Ectodermal cell (in vitro differentiated cells): ENCODE data around the gene TBX20. TPM values are rescaled to one million over a fixed set of nuclear protein-coding genes. Genes with fewer than 3 reads are reported as not detected.
A peak's percentile ranks its signal among the peaks of the same experiment; 100 is the strongest.

Source experiments
- H3K27ac ChIP-seq: 2 replicates; pipeline ENCODE4 v1.7.0; 2013; ENCODE audit warnings: mild to moderate bottlenecking, low read depth, low read length; ENCODE audit not compliant: insufficient read depth, poor library complexity, severe bottlenecking
- H3K27me3 ChIP-seq: 2 replicates; pipeline ENCODE4 v1.7.0; 2013; ENCODE audit warnings: mild to moderate bottlenecking, low read length; ENCODE audit not compliant: insufficient read depth, control insufficient read depth, poor library complexity, severe bottlenecking
- H3K36me3 ChIP-seq: one replicate; pipeline ENCODE4 v1.7.0; 2013; ENCODE audit warnings: low read length; ENCODE audit not compliant: control insufficient read depth, insufficient read depth
- H3K4me1 ChIP-seq: one replicate; pipeline ENCODE4 v1.7.0; 2013; ENCODE audit warnings: low read length; ENCODE audit not compliant: control insufficient read depth, insufficient read depth
- H3K4me3 ChIP-seq: 2 replicates; pipeline ENCODE4 v1.7.0; 2013; ENCODE audit warnings: low read depth, low read length, control low read depth; ENCODE audit not compliant: insufficient read depth
- H3K9me3 ChIP-seq: 2 replicates; pipeline ENCODE4 v1.7.0; 2013; ENCODE audit warnings: mild to moderate bottlenecking, low read length, moderate library complexity; ENCODE audit not compliant: control insufficient read depth
- WGBS, 2 experiments: methylation state at CpG; one replicate each; pipeline ENCODE4 v1.1.7; 2013; ENCODE audit warnings: missing lambda C conversion rate in 2 of 2; 5-methylcytosine and 5-hydroxymethylcytosine counted together
- polyA plus RNA-seq, 4 experiments: library from polyadenylated mRNA; stranded (reverse); fragments of 50-300 nt; gene quantifications; one replicate each; pipeline ENCODE4 v1.2.3, GENCODE V29; 2013

Gene TBX20, protein sequence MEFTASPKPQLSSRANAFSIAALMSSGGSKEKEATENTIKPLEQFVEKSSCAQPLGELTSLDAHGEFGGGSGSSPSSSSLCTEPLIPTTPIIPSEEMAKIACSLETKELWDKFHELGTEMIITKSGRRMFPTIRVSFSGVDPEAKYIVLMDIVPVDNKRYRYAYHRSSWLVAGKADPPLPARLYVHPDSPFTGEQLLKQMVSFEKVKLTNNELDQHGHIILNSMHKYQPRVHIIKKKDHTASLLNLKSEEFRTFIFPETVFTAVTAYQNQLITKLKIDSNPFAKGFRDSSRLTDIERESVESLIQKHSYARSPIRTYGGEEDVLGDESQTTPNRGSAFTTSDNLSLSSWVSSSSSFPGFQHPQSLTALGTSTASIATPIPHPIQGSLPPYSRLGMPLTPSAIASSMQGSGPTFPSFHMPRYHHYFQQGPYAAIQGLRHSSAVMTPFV
- polyA plus RNA-seq (2013, experiment 1 of 4), result 0.30 TPM
- polyA plus RNA-seq (2013, experiment 2 of 4), result not detected
- 0.43 TPM for polyA plus RNA-seq (2013, experiment 3 of 4)
- 0.28 TPM for polyA plus RNA-seq (2013, experiment 4 of 4)

GRCh38 chr7:35253710-35254495 is at the start of gene TBX20:
TSS of gene TBX20 (minus strand) at chr7:35254100. CDS start at chr7:35253620, 480 bp downstream.
- H3K4me1 ChIP-seq, result peaks cover 13% of the 10 kb centered on the region
- H3K4me3 ChIP-seq, result peak within 1 kb of the TSS; percentile 36
- peaks cover 100% of the 10 kb centered on the region for H3K27me3 ChIP-seq
- H3K36me3 ChIP-seq, result no peaks in the 10 kb centered on the region
- 0% methylated on average over 76 of the region's 76 CpGs for WGBS, 2 experiments
- H3K9me3 ChIP-seq, result no peaks in the 10 kb centered on the region
- no peak within 1 kb of the TSS for H3K27ac ChIP-seq

GRCh38 chr7:35289376-35289775 is 35.5 kb upstream of the TBX20 start:
- no peaks in the 10 kb centered on the region for H3K4me1 ChIP-seq
- H3K4me3 ChIP-seq, result no peak overlapping the region
- WGBS, 2 experiments, result 91 to 94% methylated on average over 6 of the region's 6 CpGs
- H3K27ac ChIP-seq, result no peak overlapping the region
- no peaks in the 10 kb centered on the region for H3K27me3 ChIP-seq
- H3K36me3 ChIP-seq, result no peaks in the 10 kb centered on the region
- H3K9me3 ChIP-seq, result no peaks in the 10 kb centered on the region

- Histone ChIP-seq H3K4me3 (no peak overlapping the region), H3K27ac (no peak overlapping the region)
- WGBS, 2 experiments, result 93 to 98% methylated on average over 3 of the region's 3 CpGs
These were observed 33.1 kb upstream of the TBX20 start for GRCh38 chr7:35286986-35287385.

DNA sequence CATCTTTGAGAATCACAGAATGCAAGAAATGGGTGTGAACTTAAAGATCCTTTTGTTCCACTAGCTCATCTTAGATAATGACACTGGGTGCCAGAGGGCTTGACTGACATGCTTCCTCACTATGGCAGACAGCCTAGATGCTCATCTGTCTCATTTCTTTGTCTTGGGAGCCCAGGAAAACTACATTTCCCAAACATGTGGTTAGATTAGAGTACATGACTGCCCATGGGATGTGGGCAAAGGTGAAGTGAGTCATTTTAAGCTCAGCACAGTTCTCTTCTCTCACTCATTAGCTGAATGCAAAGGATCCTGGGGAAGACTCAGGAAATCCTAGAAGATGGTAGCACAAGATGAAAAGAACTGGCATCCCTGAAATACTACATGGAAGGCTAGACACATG is 32.5 kb upstream of the TBX20 start:
- Histone ChIP-seq H3K4me1 (no peaks in the 10 kb centered on the region), H3K4me3 (no peak overlapping the region), H3K27ac (no peak overlapping the region), H3K9me3 (no peaks in the 10 kb centered on the region), H3K36me3 (no peaks in the 10 kb centered on the region), H3K27me3 (no peaks in the 10 kb centered on the region)

More at GRCh38 chr7:35286986-35287385, 33.1 kb upstream of the TBX20 start:
- Histone ChIP-seq H3K9me3 (no peaks in the 10 kb centered on the region), H3K36me3 (no peaks in the 10 kb centered on the region), H3K4me1 (no peaks in the 10 kb centered on the region), H3K27me3 (no peaks in the 10 kb centered on the region)

- Histone ChIP-seq H3K4me3 (no peak overlapping the region), H3K4me1 (no peaks in the 10 kb centered on the region), H3K36me3 (no peaks in the 10 kb centered on the region), H3K27ac (no peak overlapping the region), H3K9me3 (no peaks in the 10 kb centered on the region), H3K27me3 (no peaks in the 10 kb centered on the region)
- WGBS, 2 experiments, result no CpG with 5 or more reads among the region's 1 CpG
These were observed 31.9 kb upstream of the TBX20 start for GRCh38 chr7:35285799-35286198.

- Histone ChIP-seq H3K9me3 (no peaks in the 10 kb centered on the region), H3K4me3 (no peak overlapping the region), H3K27me3 (no peaks in the 10 kb centered on the region), H3K36me3 (no peaks in the 10 kb centered on the region), H3K27ac (no peak overlapping the region), H3K4me1 (no peaks in the 10 kb centered on the region)
- WGBS, 2 experiments, result 30 to 34% methylated on average over 2 to 4 of the region's 4 CpGs
These were observed 27.0 kb upstream of the TBX20 start for GRCh38 chr7:35280902-35281301.

GRCh38 chr7:35277359-35277758 is 23.5 kb upstream of the TBX20 start:
- H3K4me3 ChIP-seq, result no peak overlapping the region
- H3K9me3 ChIP-seq, result no peaks in the 10 kb centered on the region
- WGBS, 2 experiments, result 95 to 96% methylated on average over 1 of the region's 1 CpG
- H3K27ac ChIP-seq, result no peak overlapping the region
- H3K27me3 ChIP-seq, result no peaks in the 10 kb centered on the region
- H3K36me3 ChIP-seq, result no peaks in the 10 kb centered on the region
- no peaks in the 10 kb centered on the region for H3K4me1 ChIP-seq

DNA sequence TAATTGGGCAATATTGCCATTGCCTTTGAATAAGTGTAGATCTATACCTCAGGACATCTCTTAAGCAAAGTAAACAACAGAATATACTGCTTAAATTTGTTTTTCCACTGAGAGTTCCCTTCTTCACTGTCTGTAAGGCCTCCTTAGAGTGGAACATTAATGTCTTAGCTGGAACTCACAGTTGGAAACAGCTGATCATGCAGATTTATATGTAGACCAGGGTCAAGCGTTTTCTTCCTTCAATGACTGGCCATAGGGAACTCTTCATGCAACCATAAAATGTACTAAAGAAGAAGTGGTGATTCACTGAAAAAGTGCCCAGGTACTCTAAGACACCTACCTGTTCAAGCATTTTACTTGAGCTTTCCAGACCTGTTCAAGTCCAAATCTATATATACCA is 18.3 kb upstream of the TBX20 start:
- Histone ChIP-seq H3K36me3 (no peaks in the 10 kb centered on the region), H3K9me3 (no peaks in the 10 kb centered on the region), H3K4me1 (no peaks in the 10 kb centered on the region), H3K27ac (no peak overlapping the region), H3K4me3 (no peak overlapping the region), H3K27me3 (no peaks in the 10 kb centered on the region)
- WGBS, 2 experiments, result 82 to 89% methylated on average over 1 of the region's 1 CpG

DNA sequence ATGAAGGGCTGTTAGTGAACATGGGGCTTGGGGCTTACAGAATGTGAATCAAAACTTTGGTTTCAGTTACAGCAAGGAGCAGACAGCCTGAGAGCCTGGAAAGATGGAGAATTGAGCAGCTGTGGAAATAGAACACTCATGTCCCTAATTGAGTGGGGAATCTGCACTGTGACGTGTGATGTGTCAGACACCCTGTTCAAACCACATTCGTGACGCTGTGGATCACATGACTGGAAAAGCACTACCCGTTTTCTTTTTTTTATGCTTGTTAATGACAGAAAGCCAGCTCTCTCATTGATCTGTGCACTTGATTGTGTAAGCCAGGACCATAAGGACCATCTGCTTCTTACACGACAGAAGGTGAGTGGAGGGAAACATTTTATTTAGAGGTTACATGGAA is 15.1 kb upstream of the TBX20 start:
- Histone ChIP-seq H3K4me3 (no peak overlapping the region), H3K27ac (no peak overlapping the region), H3K9me3 (no peaks in the 10 kb centered on the region), H3K27me3 (peaks cover 8% of the 10 kb centered on the region), H3K4me1 (no peaks in the 10 kb centered on the region), H3K36me3 (no peaks in the 10 kb centered on the region)
- WGBS, 2 experiments, result 91 to 94% methylated on average over 5 of the region's 5 CpGs

GRCh38 chr7:35267411-35267810 is 13.5 kb upstream of the TBX20 start:
- Histone ChIP-seq H3K9me3 (no peaks in the 10 kb centered on the region), H3K4me3 (no peak overlapping the region), H3K27me3 (peaks cover 24% of the 10 kb centered on the region), H3K36me3 (no peaks in the 10 kb centered on the region), H3K4me1 (no peaks in the 10 kb centered on the region), H3K27ac (no peak overlapping the region)
